HEK293 (cell line): ENCODE results near the gene ZNF563.

ENCODE experiments used
- CTCF ChIA-PET: fragments of 350-600 bp; formaldehyde crosslinking; extraction: SDS; loops from one replicate; lab custom pipeline; 2021; ENCODE audit warnings: antibody characterized with exemption; lab: Yijun Ruan, JAX
- POLR2A ChIA-PET: fragments of 300-600 bp; formaldehyde crosslinking; extraction: SDS; loops from one replicate; lab custom pipeline; 2020; ENCODE audit warnings: antibody characterized with exemption, inconsistent platforms; lab: Yijun Ruan, JAX
- H3K27ac ChIP-seq: fragments of 200-500 bp; sonication (Bioruptor generic); 2 replicates; pipeline ENCODE4 v1.5.1; 2014; ENCODE audit warnings: low read depth, low read length, control low read depth, inconsistent platforms; ENCODE audit errors: extremely low read depth
- H3K36me3 ChIP-seq, 2 experiments: fragments of 200-500 bp in 1 of 2; sonication (Bioruptor generic) in 1 of 2; 1 replicate in 1 of 2; 2 replicates in 1 of 2; pipeline ENCODE4 v1.5.1; 2014 to 2017; ENCODE audit warnings: inconsistent platforms in 2 of 2, low read length in 2 of 2; ENCODE audit not compliant: control insufficient read depth in 2 of 2, insufficient read depth in 1 of 2
- H3K4me1 ChIP-seq: fragments of 200-500 bp; sonication (Bioruptor generic); 2 replicates; pipeline ENCODE4 v1.5.1; 2014; ENCODE audit warnings: mild to moderate bottlenecking, low read length, inconsistent platforms; ENCODE audit not compliant: control insufficient read depth, insufficient read depth
- H3K4me3 ChIP-seq: 2 replicates; pipeline ENCODE4 v1.5.1; 2011; ENCODE audit warnings: low read depth, mild to moderate bottlenecking, control low read depth, low read length, moderate library complexity
- H3K9me3 ChIP-seq: fragments of 200-500 bp; sonication (Bioruptor generic); 2 replicates; pipeline ENCODE4 v1.5.1; 2014; ENCODE audit warnings: low read depth, low read length, inconsistent platforms; ENCODE audit not compliant: control insufficient read depth, insufficient read depth
- BCL11A ChIP-seq: fragments of 450-650 bp; formaldehyde crosslinking; IDR thresholded peaks from 2 replicates; pipeline ENCODE4 v1.5.1; 2016; ENCODE audit warnings: low read depth, missing biosample characterization, missing genetic modification characterization
- EGR2 ChIP-seq: fragments of 450-650 bp; formaldehyde crosslinking; IDR thresholded peaks from 2 replicates; pipeline ENCODE4 v1.5.1; 2016; ENCODE audit warnings: low read depth, missing biosample characterization, missing genetic modification characterization
- PRDM2 ChIP-seq: fragments of 450-650 bp; formaldehyde crosslinking; IDR thresholded peaks from 2 replicates; pipeline ENCODE4 v1.5.1; 2016; ENCODE audit warnings: missing biosample characterization, missing genetic modification characterization, borderline replicate concordance
- SETDB1 ChIP-seq: IDR thresholded peaks from one replicate; pipeline ENCODE4 v1.6.1; 2017; ENCODE audit warnings: mild to moderate bottlenecking, low read length, moderate library complexity, mixed read lengths; ENCODE audit not compliant: insufficient read length
- ZNF10 ChIP-seq: fragments of 450-650 bp; formaldehyde crosslinking; IDR thresholded peaks from 2 replicates; pipeline ENCODE4 v1.5.1; 2017; ENCODE audit warnings: missing biosample characterization, missing genetic modification characterization
- ZNF155 ChIP-seq: fragments of 450-650 bp; formaldehyde crosslinking; IDR thresholded peaks from 2 replicates; pipeline ENCODE4 v1.5.1; 2016; ENCODE audit warnings: missing biosample characterization, missing genetic modification characterization
- ZNF2 ChIP-seq: fragments of 450-650 bp; formaldehyde crosslinking; IDR thresholded peaks from 2 replicates; pipeline ENCODE4 v1.5.1; 2016; ENCODE audit warnings: missing biosample characterization, missing genetic modification characterization
- ZNF26 ChIP-seq: fragments of 450-650 bp; formaldehyde crosslinking; IDR thresholded peaks from 2 replicates; pipeline ENCODE4 v1.5.1; 2016; ENCODE audit warnings: missing biosample characterization, missing genetic modification characterization
- ZNF274 ChIP-seq, 2 experiments: fragments of 200-500 bp in 1 of 2; fragments of 450-650 bp in 1 of 2; sonication (Bioruptor generic) in 1 of 2; formaldehyde crosslinking in 1 of 2; IDR thresholded peaks; 2 replicates each; pipeline versions ENCODE4 v1.5.1 to v1.6.1; 2014 to 2016; ENCODE audit warnings: borderline replicate concordance in 1 of 2, inconsistent platforms in 1 of 2, low read length in 1 of 2, missing biosample characterization in 1 of 2, missing genetic modification characterization in 1 of 2
- ZNF366 ChIP-seq: fragments of 450-650 bp; formaldehyde crosslinking; conservative IDR thresholded peaks from 2 replicates; pipeline ENCODE4 v1.5.1; 2016; ENCODE audit warnings: missing biosample characterization, missing genetic modification characterization
- ZNF473 ChIP-seq: fragments of 450-650 bp; formaldehyde crosslinking; IDR thresholded peaks from 2 replicates; pipeline ENCODE4 v1.5.1; 2017; ENCODE audit warnings: missing biosample characterization, missing genetic modification characterization
- ZNF548 ChIP-seq: fragments of 450-650 bp; formaldehyde crosslinking; IDR thresholded peaks from 2 replicates; pipeline ENCODE4 v1.5.1; 2016; ENCODE audit warnings: missing biosample characterization, missing genetic modification characterization
- ZNF558 ChIP-seq: fragments of 450-650 bp; formaldehyde crosslinking; IDR thresholded peaks from 2 replicates; pipeline ENCODE4 v1.5.1; 2016; ENCODE audit warnings: missing biosample characterization, missing genetic modification characterization
- ZNF585B ChIP-seq: fragments of 450-650 bp; formaldehyde crosslinking; IDR thresholded peaks from 2 replicates; pipeline ENCODE4 v1.5.1; 2016; ENCODE audit warnings: missing biosample characterization, missing genetic modification characterization
- ZNF610 ChIP-seq: fragments of 450-650 bp; formaldehyde crosslinking; IDR thresholded peaks from 2 replicates; pipeline ENCODE4 v1.5.1; 2016; ENCODE audit warnings: missing biosample characterization, missing genetic modification characterization, borderline replicate concordance
- ZNF747 ChIP-seq: fragments of 450-650 bp; formaldehyde crosslinking; IDR thresholded peaks from 2 replicates; pipeline ENCODE4 v1.5.1; 2016; ENCODE audit warnings: missing biosample characterization, missing genetic modification characterization
- ZNF792 ChIP-seq: fragments of 450-650 bp; formaldehyde crosslinking; IDR thresholded peaks from 2 replicates; pipeline ENCODE4 v1.5.1; 2016; ENCODE audit warnings: missing biosample characterization, missing genetic modification characterization
- ZNF843 ChIP-seq: fragments of 450-650 bp; formaldehyde crosslinking; IDR thresholded peaks from 2 replicates; pipeline ENCODE4 v1.5.1; 2016; ENCODE audit warnings: missing biosample characterization, missing genetic modification characterization
- ZXDB ChIP-seq: fragments of 450-650 bp; formaldehyde crosslinking; IDR thresholded peaks from 2 replicates; pipeline ENCODE4 v1.5.1; 2016; ENCODE audit warnings: missing biosample characterization, missing genetic modification characterization
- TF ChIP-seq, protein P1 (sequence below): fragments of 450-650 bp; formaldehyde crosslinking; IDR thresholded peaks from 2 replicates; pipeline ENCODE4 v1.5.1; 2016; ENCODE audit warnings: missing biosample characterization, missing genetic modification characterization
- TF ChIP-seq, protein P2 (sequence below): IDR thresholded peaks from 2 replicates; pipeline ENCODE4 v1.6.1; 2011; ENCODE audit warnings: mild to moderate bottlenecking, low read depth, low read length, borderline replicate concordance

ZNF563 gene

GRCh38 chr19:12350890-12351197, 17.4 kb upstream of the ZNF563 start:
- Histone ChIP-seq H3K4me1 (no peaks in the 10 kb centered on the region), H3K36me3 (peaks cover 0 to 15% of the 10 kb centered on the region in 2 experiments; a peak in 1 of 3 replicates), H3K27ac (no peak overlapping the region), H3K9me3 (no peaks in the 10 kb centered on the region), H3K4me3 (no peak overlapping the region)
- TF ChIP-seq SETDB1 (peak; percentile 21), ZNF366 (tag by site-specific recombination) (no peak), ZNF548 (tag by site-specific recombination) (no peak)
- ChIA-PET POLR2A (no interaction called here), CTCF (no interaction called here)

- no peak overlapping the region for H3K27ac ChIP-seq
- H3K9me3 ChIP-seq: no peaks in the 10 kb centered on the region
- CTCF ChIA-PET: no interaction called here
- TF ChIP-seq ZXDB (tag by site-specific recombination) (no peak), PRDM2 (no peak), ZNF610 (no peak), SETDB1 (peak; percentile 95), ZNF274 (IDR thresholded peaks at IDR 0.05; ENCODE audit: low read length) (no peak), ZNF274 (tag by site-specific recombination; IDR thresholded peaks at IDR 0.05; ENCODE audit: borderline replicate concordance) (peak; percentile 94), ZNF747 (tag by site-specific recombination) (no peak), ZNF155 (tag by site-specific recombination) (no peak), ZNF558 (tag by site-specific recombination) (no peak)
- TF ChIP-seq, protein P1, sequence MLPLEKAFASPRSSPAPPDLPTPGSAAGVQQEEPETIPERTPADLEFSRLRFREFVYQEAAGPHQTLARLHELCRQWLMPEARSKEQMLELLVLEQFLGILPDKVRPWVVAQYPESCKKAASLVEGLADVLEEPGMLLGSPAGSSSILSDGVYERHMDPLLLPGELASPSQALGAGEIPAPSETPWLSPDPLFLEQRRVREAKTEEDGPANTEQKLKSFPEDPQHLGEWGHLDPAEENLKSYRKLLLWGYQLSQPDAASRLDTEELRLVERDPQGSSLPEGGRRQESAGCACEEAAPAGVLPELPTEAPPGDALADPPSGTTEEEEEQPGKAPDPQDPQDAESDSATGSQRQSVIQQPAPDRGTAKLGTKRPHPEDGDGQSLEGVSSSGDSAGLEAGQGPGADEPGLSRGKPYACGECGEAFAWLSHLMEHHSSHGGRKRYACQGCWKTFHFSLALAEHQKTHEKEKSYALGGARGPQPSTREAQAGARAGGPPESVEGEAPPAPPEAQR: no peak
- TF ChIP-seq, all 188 proteins: peak for 2
- no peaks in the 10 kb centered on the region for H3K4me1 ChIP-seq
- no peak overlapping the region for H3K4me3 ChIP-seq
- POLR2A ChIA-PET: no interaction called here
- H3K36me3 ChIP-seq: peaks cover 0 to 15% of the 10 kb centered on the region in 2 experiments; a peak in 1 of 3 replicates
Observed at GRCh38 chr19:12350185-12350889, 16.9 kb upstream of the ZNF563 start.

DNA sequence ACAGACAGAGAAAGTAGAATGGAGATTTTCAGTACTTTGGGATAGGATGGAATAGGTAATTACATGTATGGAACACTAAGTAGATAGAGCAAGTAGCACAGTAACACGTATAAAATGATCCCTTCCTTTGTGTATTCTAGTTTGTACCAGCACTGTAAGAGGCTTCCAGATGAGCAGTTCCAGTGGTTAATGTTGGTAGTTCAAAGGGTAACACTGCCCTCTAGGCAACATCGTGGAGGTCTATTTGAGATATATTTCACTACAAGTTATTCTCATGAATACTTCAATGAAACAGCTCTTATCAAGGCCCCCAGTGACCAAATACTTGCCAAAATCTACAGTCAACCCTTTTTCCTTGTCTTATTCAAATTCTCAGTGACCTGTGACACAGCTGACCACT, 13.5 kb upstream of the ZNF563 start:
- H3K27ac ChIP-seq: no peak overlapping the region
- ChIA-PET POLR2A (no interaction called here), CTCF (interaction anchor here (0.7 kb wide), 1 partner anchor 9 kb away, joined by 3 read pairs; no protein-coding TSS in a partner anchor)
- TF ChIP-seq ZNF843 (tag by site-specific recombination): no peak
- no peak for TF ChIP-seq EGR2 (tag by site-specific recombination)
- TF ChIP-seq ZNF585B (tag by site-specific recombination): no peak
- TF ChIP-seq BCL11A (tag by site-specific recombination): no peak
- TF ChIP-seq, protein P2, sequence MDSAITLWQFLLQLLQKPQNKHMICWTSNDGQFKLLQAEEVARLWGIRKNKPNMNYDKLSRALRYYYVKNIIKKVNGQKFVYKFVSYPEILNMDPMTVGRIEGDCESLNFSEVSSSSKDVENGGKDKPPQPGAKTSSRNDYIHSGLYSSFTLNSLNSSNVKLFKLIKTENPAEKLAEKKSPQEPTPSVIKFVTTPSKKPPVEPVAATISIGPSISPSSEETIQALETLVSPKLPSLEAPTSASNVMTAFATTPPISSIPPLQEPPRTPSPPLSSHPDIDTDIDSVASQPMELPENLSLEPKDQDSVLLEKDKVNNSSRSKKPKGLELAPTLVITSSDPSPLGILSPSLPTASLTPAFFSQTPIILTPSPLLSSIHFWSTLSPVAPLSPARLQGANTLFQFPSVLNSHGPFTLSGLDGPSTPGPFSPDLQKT: no peak
- TF ChIP-seq ZNF26 (tag by site-specific recombination): no peak
- TF ChIP-seq ZNF10 (tag by site-specific recombination): no peak
- TF ChIP-seq ZNF2: no peak
- TF ChIP-seq ZNF473: no peak
- TF ChIP-seq ZNF792 (tag by site-specific recombination): no peak
- no peaks in the 10 kb centered on the region for H3K9me3 ChIP-seq
- H3K4me3 ChIP-seq: no peak overlapping the region
- peaks cover 0 to 15% of the 10 kb centered on the region in 2 experiments; a peak in 1 of 3 replicates for H3K36me3 ChIP-seq
- no peaks in the 10 kb centered on the region for H3K4me1 ChIP-seq
